ENCODE results near the gene HSDL1.

The HSDL1 gene

GRCh38 chr16:84176192-84177053 is 31.4 kb upstream of the HSDL1 start:
- no peak for DNase-seq (ENCODE audit: low read depth)

- DNase-seq (ENCODE audit: low read depth), result peak; percentile 21
Observed at GRCh38 chr16:84175350-84176081, 30.5 kb upstream of the HSDL1 start.

- DNase-seq (ENCODE audit: low read depth), result no peak
Observed at GRCh38 chr16:84174396-84174795, 29.4 kb upstream of the HSDL1 start.

- DNase-seq (ENCODE audit: low read depth), result no peak
Observed at GRCh38 chr16:84169765-84170310, 24.9 kb upstream of the HSDL1 start.

GRCh38 chr16:84166796-84167695 is 22.1 kb upstream of the HSDL1 start:
- no peak for DNase-seq (ENCODE audit: low read depth)

GRCh38 chr16:84165746-84166145 is 20.8 kb upstream of the HSDL1 start:
- no peak for DNase-seq (ENCODE audit: low read depth)

- no peak for DNase-seq (ENCODE audit: low read depth)
Observed at GRCh38 chr16:84161801-84162200, 16.8 kb upstream of the HSDL1 start.

- no peak for DNase-seq (ENCODE audit: low read depth)
Observed at GRCh38 chr16:84161037-84161436, 16.1 kb upstream of the HSDL1 start.

GRCh38 chr16:84159800-84160199 is 14.8 kb upstream of the HSDL1 start:
- no peak for DNase-seq (ENCODE audit: low read depth)

GRCh38 chr16:84159007-84159406 is 14.0 kb upstream of the HSDL1 start:
- DNase-seq (ENCODE audit: low read depth), result no peak

- no peak for DNase-seq (ENCODE audit: low read depth)
Observed at GRCh38 chr16:84156342-84156784, 11.4 kb upstream of the HSDL1 start.

- no peak for DNase-seq (ENCODE audit: low read depth)
Observed at GRCh38 chr16:84155771-84156170, 10.8 kb upstream of the HSDL1 start.

- no peak for DNase-seq (ENCODE audit: low read depth)
Observed at GRCh38 chr16:84155226-84155625, 10.2 kb upstream of the HSDL1 start.

GRCh38 chr16:84153660-84154214 is 8.8 kb upstream of the HSDL1 start:
- no peak for DNase-seq (ENCODE audit: low read depth)

GRCh38 chr16:84150926-84151325 is 5.9 kb upstream of the HSDL1 start:
- no peak for DNase-seq (ENCODE audit: low read depth)

- peak; percentile 25 for DNase-seq (ENCODE audit: low read depth)
Observed at GRCh38 chr16:84144209-84144858, 643 bp downstream of the HSDL1 start.

GRCh38 chr16:84143784-84144199 is 1.2 kb downstream of the HSDL1 start:
- no peak for DNase-seq (ENCODE audit: low read depth)

GRCh38 chr16:84143081-84143480 is 1.9 kb downstream of the HSDL1 start:
- no peak for DNase-seq (ENCODE audit: low read depth)

GRCh38 chr16:84141143-84141670 is 3.8 kb downstream of the HSDL1 start:
- DNase-seq (ENCODE audit: low read depth), result no peak

GRCh38 chr16:84139628-84140258 is 5.2 kb downstream of the HSDL1 start:
- no peak for DNase-seq (ENCODE audit: low read depth)

Measured in activated T-helper 9 cell treated with anti-CD3 and anti-CD28 coated beads, Interleukin-2, amount 50 U/mL, for 16 hours (primary cell).